Hepatic stellate cell (primary cell): ENCODE data around the gene OSBPL10.
"Not testable (repeated sequence)": the region's sequence is repeated elsewhere in the genome, so short reads cannot be mapped to it uniquely, and the experiment has no call there.

Experiments used
- DNase-seq: peaks from one replicate; pipeline ENCODE4 v3.0.0; 2011; ENCODE audit warnings: low spot score

Gene OSBPL10

GRCh38 chr3:31981206-31982181 lies at the start of gene OSBPL10, which contains the start of gene ZNF860:
OSBPL10 (minus strand) TSS chr3:31981262; CDS start chr3:31981179, 83 bp downstream.
ZNF860 (plus strand) TSS chr3:31981750; CDS start chr3:31989080, 7,330 bp downstream.
- peak; percentile 65 for DNase-seq

- no peak for DNase-seq
Measured at GRCh38 chr3:32026593-32026992, 45.5 kb upstream of the OSBPL10 start.

- no peak for DNase-seq
Measured at GRCh38 chr3:32022947-32023346, 41.9 kb upstream of the OSBPL10 start.

- DNase-seq = no peak
Measured at GRCh38 chr3:32021748-32022147, 40.7 kb upstream of the OSBPL10 start.

GRCh38 chr3:32021155-32021554 lies 40.1 kb upstream of the OSBPL10 start:
- DNase-seq = no peak

GRCh38 chr3:32018757-32019564 lies 37.9 kb upstream of the OSBPL10 start:
- peak; percentile 39 for DNase-seq

GRCh38 chr3:32017286-32017685 lies 36.2 kb upstream of the OSBPL10 start:
- DNase-seq = no peak

GRCh38 chr3:32015638-32016037 lies 34.6 kb upstream of the OSBPL10 start:
- not testable (repeated sequence) for DNase-seq

GRCh38 chr3:32010699-32011098 lies 29.6 kb upstream of the OSBPL10 start:
- not testable (repeated sequence) for DNase-seq

- no peak for DNase-seq
Measured at GRCh38 chr3:32009957-32010356, 28.9 kb upstream of the OSBPL10 start.

GRCh38 chr3:32009101-32009500 lies 28.0 kb upstream of the OSBPL10 start:
- DNase-seq = no peak

- DNase-seq = no peak
Measured at GRCh38 chr3:32004113-32004765, 23.2 kb upstream of the OSBPL10 start.

GRCh38 chr3:32003380-32003779 lies 22.3 kb upstream of the OSBPL10 start:
- DNase-seq = no peak

- no peak for DNase-seq
Measured at GRCh38 chr3:32002561-32003368, 21.7 kb upstream of the OSBPL10 start.

GRCh38 chr3:32000877-32001276 lies 19.8 kb upstream of the OSBPL10 start:
- DNase-seq = no peak

- DNase-seq = no peak
Measured at GRCh38 chr3:31999907-32000439, 18.9 kb upstream of the OSBPL10 start.

GRCh38 chr3:31997500-31997899 lies 16.4 kb upstream of the OSBPL10 start:
- no peak for DNase-seq

- DNase-seq = no peak
Measured at GRCh38 chr3:31996195-31996594, 15.1 kb upstream of the OSBPL10 start.

GRCh38 chr3:31995026-31995425 lies 14.0 kb upstream of the OSBPL10 start:
- DNase-seq = not testable (repeated sequence)

- no peak for DNase-seq
Measured at GRCh38 chr3:31993843-31994242, 12.8 kb upstream of the OSBPL10 start.

GRCh38 chr3:31992995-31993394 lies 11.9 kb upstream of the OSBPL10 start:
- DNase-seq = not testable (repeated sequence)
